A673 (cell line): ENCODE measurements around the gene HOXD8.

Experiments used
- EZH2 ChIP-seq: fragments of 200-600 bp; sonication (generic); IDR thresholded peaks from 2 replicates; pipeline ENCODE4 v1.6.1; 2017; ENCODE audit warnings: borderline replicate concordance, low read depth, mild to moderate bottlenecking, mixed read lengths, antibody characterized with exemption, low read length; ENCODE audit not compliant: poor library complexity, severe bottlenecking
- TF ChIP-seq, protein P1 (sequence below): fragments of 300-800, 200-600 bp; sonication (generic); conservative IDR thresholded peaks from 2 replicates; pipeline ENCODE4 v1.5.1; 2017; ENCODE audit warnings: low read depth, mild to moderate bottlenecking, antibody characterized with exemption, low read length, moderate library complexity, mixed read lengths

DNA sequence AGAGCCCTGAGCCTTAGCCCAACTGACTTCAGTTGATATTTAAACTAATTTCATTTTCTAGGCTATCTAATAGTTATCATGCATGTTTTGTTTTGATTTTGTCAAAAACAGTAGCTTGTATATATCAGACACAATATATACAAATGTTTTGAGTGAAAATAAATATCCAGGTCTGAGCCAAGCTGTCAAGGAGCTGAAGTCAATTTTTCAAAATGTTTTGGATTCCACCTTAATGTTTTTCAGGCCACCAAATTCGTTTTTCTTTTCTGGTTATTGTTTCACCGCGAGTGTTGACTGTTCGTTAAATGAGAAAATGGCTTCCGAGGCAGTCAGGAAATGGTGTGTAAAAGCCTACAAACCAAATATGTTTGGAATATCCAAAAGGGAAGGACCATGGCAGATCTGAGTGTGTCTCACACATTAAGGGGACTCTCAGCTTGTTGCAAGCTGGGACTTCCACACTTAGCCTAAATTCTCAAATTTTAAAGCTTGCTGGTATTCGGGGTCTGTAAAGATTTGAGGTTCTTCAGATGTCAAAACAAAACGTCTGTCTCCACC, 27.1 kb upstream of the HOXD8 start:
- TF ChIP-seq, protein P1, sequence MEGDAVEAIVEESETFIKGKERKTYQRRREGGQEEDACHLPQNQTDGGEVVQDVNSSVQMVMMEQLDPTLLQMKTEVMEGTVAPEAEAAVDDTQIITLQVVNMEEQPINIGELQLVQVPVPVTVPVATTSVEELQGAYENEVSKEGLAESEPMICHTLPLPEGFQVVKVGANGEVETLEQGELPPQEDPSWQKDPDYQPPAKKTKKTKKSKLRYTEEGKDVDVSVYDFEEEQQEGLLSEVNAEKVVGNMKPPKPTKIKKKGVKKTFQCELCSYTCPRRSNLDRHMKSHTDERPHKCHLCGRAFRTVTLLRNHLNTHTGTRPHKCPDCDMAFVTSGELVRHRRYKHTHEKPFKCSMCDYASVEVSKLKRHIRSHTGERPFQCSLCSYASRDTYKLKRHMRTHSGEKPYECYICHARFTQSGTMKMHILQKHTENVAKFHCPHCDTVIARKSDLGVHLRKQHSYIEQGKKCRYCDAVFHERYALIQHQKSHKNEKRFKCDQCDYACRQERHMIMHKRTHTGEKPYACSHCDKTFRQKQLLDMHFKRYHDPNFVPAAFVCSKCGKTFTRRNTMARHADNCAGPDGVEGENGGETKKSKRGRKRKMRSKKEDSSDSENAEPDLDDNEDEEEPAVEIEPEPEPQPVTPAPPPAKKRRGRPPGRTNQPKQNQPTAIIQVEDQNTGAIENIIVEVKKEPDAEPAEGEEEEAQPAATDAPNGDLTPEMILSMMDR, result no peak
- no peak for TF ChIP-seq EZH2
